Measurements from ENCODE around the gene LRRC47. TPM values are rescaled to one million over a fixed set of nuclear protein-coding genes. Genes with fewer than 3 reads are reported as not detected.

Gene LRRC47
- total and polyA plus RNA-seq, 2 of the 8 experiments (the other 6 are each of a cell fraction or from before 2014, with no cell fraction given) = 38.3 to 82.4 TPM

DNA sequence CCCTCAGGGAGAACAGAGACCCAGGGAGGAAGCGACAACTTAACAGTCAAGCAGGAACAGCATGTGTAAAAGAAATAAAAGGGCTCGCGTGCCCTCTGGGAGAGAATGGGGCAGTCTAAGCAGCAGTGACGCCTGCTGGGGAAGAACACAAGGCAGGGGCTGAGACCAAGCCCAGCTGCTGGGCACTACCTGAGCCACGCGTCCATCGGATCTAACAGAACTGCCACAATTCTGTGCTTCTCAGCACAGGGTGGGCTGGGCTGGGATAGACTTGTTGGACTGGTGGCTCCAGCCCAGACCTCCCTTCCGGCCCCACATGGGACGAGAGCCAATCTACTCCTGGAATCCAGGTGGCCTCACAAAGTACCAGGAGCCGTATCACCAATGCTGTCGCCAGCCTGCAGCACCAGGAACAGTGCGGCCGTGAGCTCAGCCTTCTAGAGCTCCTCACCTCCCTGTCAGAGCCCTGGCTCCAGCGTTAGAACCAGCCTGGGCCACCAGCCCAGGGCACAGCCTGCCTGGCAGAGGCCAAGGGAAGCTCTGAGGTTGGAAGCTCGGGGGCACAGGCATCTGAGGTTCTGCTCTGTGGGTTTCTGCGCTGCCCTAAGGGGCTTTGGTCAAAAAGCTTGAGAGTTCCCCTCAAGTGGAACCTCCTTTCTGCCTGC lies 7.4 kb downstream of the LRRC47 start:
- Histone ChIP-seq H3K4me1 (replicated peaks in 1 of 4; ENCODE audit: control insufficient read depth in 3 of 4, insufficient read depth in 4 of 4, low read length in 3 of 4) (peaks cover 8 to 28% (median 19%) of the 10 kb centered on the region in 4 experiments), H2BK120ac (replicated peaks; ENCODE audit: low read depth, low read length) (no peak overlapping the region), H4K20me1 (replicated peaks in 1 of 2; ENCODE audit: control insufficient read depth in 1 of 2, insufficient read depth in 2 of 2, low read length in 2 of 2) (peaks cover 11 to 23% of the 10 kb centered on the region in 2 experiments), H2AK5ac (ENCODE audit: low read depth, low read length) (peak overlapping the region; percentile 82; the same call in 1 of the 2 replicates), H4K5ac (ENCODE audit: insufficient read length, low read depth, low read length) (no peak overlapping the region), H2BK12ac (ENCODE audit: low read depth, low read length) (no peak overlapping the region), H4K91ac (replicated peaks; ENCODE audit: insufficient read length, low read length) (no peak overlapping the region), H3K4me3 (ENCODE audit: extremely low read depth in 1 of 4, insufficient read depth in 2 of 4, low read depth in 3 of 4, low read length in 4 of 4) (no peak overlapping the region), H2BK5ac (ENCODE audit: low read depth, low read length) (peak overlapping the region; percentile 75; the same call in 1 of the 2 replicates), H4K8ac (ENCODE audit: extremely low read depth, insufficient read depth, low read length) (peak overlapping the region; percentile 35), H3K56ac (replicated peaks; ENCODE audit: insufficient read length, low read depth, low read length) (no peak overlapping the region), H3K79me1 (ENCODE audit: low read depth, low read length) (peaks cover 31% of the 10 kb centered on the region), H3K4ac (replicated peaks; ENCODE audit: insufficient read length, low read depth, low read length) (no peak overlapping the region), H3K27ac (ENCODE audit: low read depth, low read length) (no peak overlapping the region), H3K9ac (replicated peaks in 1 of 4; ENCODE audit: extremely low read depth in 1 of 4, low read depth in 3 of 4, low read length in 3 of 4) (no peak overlapping the region; a peak in 1 of 7 replicates), H3K27me3 (replicated peaks in 1 of 4; ENCODE audit: control insufficient read depth in 3 of 4, extremely low read depth in 1 of 4, insufficient read depth in 3 of 4, low read length in 3 of 4) (no peaks in the 10 kb centered on the region), H2BK15ac (ENCODE audit: low read length) (no peak overlapping the region), H3K14ac (ENCODE audit: insufficient read length) (no peak overlapping the region), H3K36me3 (ENCODE audit: control insufficient read depth in 2 of 4, insufficient read depth in 4 of 4, low read length in 3 of 4) (peaks cover 10 to 28% (median 23%) of the 10 kb centered on the region in 4 experiments), H2AFZ (ENCODE audit: low read length) (no peak overlapping the region), H3K23me2 (ENCODE audit: low read depth, low read length) (peaks cover 4% of the 10 kb centered on the region; the same call in 1 of the 2 replicates), H3K18ac (ENCODE audit: extremely low read depth, low read length) (no peak overlapping the region), H2BK20ac (ENCODE audit: low read length) (no peak overlapping the region), H3K23ac (ENCODE audit: insufficient read length) (no peak overlapping the region), H3K79me2 (ENCODE audit: control insufficient read depth in 1 of 2, insufficient read depth in 2 of 2, low read length in 2 of 2) (peaks cover 9 to 58% of the 10 kb centered on the region in 2 experiments), H3K4me2 (ENCODE audit: insufficient read depth in 1 of 2, low read depth in 2 of 2, low read length in 2 of 2) (no peak overlapping the region), H3K9me3 (ENCODE audit: insufficient read depth in 2 of 2, low read depth in 1 of 2, low read length in 1 of 2) (no peaks in the 10 kb centered on the region)
- ChIA-PET CTCF (ENCODE audit: partially characterized antibody) (interaction anchor here (0.5 to 1.5 kb wide), 3 partner anchors 11 to 110 kb away, joined by 3 to 4 read pairs (median 3); no protein-coding TSS in a partner anchor), POLR2A (ENCODE audit: partially characterized antibody) (interaction anchor here (1.7 to 9.8 kb wide), 3 partner anchors 10 to 60 kb away, joined by 3 to 84 read pairs (median 12); no protein-coding TSS in a partner anchor)
- 86% methylated on average over 16 of the region's 16 CpGs; no CpG with 5 or more reads in 1 of the 2 experiments for WGBS, 2 experiments (ENCODE audit: extremely low coverage in 1 of 2, insufficient coverage in 1 of 2, insufficient read length in 1 of 2, insufficient replicate concordance in 2 of 2, low coverage in 1 of 2, low lambda C conversion rate in 2 of 2, missing lambda C conversion rate in 1 of 2)
- no peak for FAIRE-seq
- DNase-seq (ENCODE audit: low read depth in 1 of 2, low spot score in 2 of 2) = no peak
- TF ChIP-seq SIN3A (conservative IDR thresholded peaks at IDR 0.05 in 1 of 2, IDR thresholded peaks at IDR 0.05 in 1 of 2; ENCODE audit: low read depth in 1 of 2, low read length in 2 of 2) (no peak), YY1 (IDR thresholded peaks at IDR 0.05; ENCODE audit: low read depth, low read length) (no peak), PHF8 (conservative IDR thresholded peaks at IDR 0.05; ENCODE audit: low read depth, low read length) (no peak), RBBP5 (IDR thresholded peaks at IDR 0.05; ENCODE audit: borderline replicate concordance, low read depth, low read length) (no peak), ZNF274 (IDR thresholded peaks at IDR 0.05; ENCODE audit: borderline replicate concordance, extremely low read depth, low read length) (no peak), NANOG (IDR thresholded peaks at IDR 0.05; ENCODE audit: insufficient read depth, low read depth, low read length, poor library complexity, severe bottlenecking) (no peak), CTBP2 (IDR thresholded peaks at IDR 0.05; ENCODE audit: borderline replicate concordance, insufficient read depth, insufficient read length, low read length) (no peak)
- TF ChIP-seq, protein P1, sequence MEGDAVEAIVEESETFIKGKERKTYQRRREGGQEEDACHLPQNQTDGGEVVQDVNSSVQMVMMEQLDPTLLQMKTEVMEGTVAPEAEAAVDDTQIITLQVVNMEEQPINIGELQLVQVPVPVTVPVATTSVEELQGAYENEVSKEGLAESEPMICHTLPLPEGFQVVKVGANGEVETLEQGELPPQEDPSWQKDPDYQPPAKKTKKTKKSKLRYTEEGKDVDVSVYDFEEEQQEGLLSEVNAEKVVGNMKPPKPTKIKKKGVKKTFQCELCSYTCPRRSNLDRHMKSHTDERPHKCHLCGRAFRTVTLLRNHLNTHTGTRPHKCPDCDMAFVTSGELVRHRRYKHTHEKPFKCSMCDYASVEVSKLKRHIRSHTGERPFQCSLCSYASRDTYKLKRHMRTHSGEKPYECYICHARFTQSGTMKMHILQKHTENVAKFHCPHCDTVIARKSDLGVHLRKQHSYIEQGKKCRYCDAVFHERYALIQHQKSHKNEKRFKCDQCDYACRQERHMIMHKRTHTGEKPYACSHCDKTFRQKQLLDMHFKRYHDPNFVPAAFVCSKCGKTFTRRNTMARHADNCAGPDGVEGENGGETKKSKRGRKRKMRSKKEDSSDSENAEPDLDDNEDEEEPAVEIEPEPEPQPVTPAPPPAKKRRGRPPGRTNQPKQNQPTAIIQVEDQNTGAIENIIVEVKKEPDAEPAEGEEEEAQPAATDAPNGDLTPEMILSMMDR (IDR thresholded peaks at IDR 0.05; ENCODE audit: control extremely low read depth in 1 of 3, insufficient read depth in 1 of 3, low read depth in 1 of 3, low read length in 3 of 3) = no peak

Data from H1 (cell line).